Measurements from ENCODE around the gene CCDC68.

DNA sequence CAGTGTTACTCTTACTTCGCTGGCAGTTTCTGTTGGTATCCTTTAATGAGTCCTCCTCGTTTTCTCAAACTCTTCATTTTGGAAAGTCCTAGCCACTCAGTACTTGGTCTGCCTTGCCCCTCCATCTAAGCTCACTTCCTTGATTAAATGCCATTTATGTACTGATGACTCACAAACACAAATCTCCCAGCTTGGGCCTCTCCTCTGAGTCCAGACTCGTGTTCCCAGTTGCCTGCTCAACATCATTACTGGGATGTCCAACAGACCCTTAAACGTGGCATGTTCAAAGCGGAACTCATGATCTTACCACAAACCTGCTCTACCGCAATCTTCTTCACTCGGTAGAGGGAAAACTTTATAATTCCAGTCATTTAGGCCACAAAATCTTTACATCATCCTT is 13.8 kb upstream of the CCDC68 start:
- TF ChIP-seq CTCF (conservative IDR thresholded peaks at IDR 0.05; ENCODE audit: low read depth, low read length) (no peak), EZH2phosphoT487 (IDR thresholded peaks at IDR 0.05; ENCODE audit: borderline replicate concordance, low read length) (no peak), EZH2 (IDR thresholded peaks at IDR 0.05; ENCODE audit: low read length, unreplicated experiment) (no peak)
